Prostate gland (tissue), 2 donors: ENCODE measurements around the gene CDH6.

Experiments used
- CTCF ChIP-seq, 4 experiments: fragments of 200-600 bp in 2 of 4; fragments of 450-650 bp in 2 of 4; sonication (generic) in 2 of 4; IDR thresholded peaks; 1 replicate in 3 of 4; 2 replicates in 1 of 4; pipeline ENCODE4 v1.5.1; 2016 to 2019; ENCODE audit warnings: antibody characterized with exemption in 4 of 4, mild to moderate bottlenecking in 2 of 4, moderate library complexity in 2 of 4
- POLR2A ChIP-seq: fragments of 450-650 bp; IDR thresholded peaks from one replicate; pipeline ENCODE4 v1.6.1; 2016; ENCODE audit warnings: antibody characterized with exemption, mild to moderate bottlenecking

- TF ChIP-seq POLR2A (no peak), CTCF (IDR thresholded peaks at IDR 0.05) (no peak)
These were observed 138.7 kb downstream of the CDH6 start for GRCh38 chr5:31332160-31332559.
